ENCODE results near the gene RABGAP1L.

DNA sequence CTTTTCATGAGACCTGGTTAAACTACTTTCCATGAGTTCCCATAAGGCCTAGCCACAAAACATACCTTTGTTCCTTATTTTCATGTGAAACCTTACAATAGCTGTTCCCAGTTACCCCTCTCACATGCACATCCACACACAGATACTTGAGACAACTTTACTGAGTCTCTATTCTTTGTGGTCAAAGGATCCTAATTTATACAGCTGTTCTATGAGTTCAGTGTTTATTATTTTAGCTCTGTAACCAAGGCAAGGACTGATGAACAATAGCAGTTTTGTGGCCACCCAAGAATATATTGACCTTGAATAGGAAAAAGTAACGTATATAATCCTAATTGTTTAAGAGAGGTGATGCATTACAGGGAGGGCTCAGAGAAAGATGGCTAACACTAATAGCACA, 679.9 kb downstream of the RABGAP1L start:
- TF ChIP-seq POLR2AphosphoS5 (IDR thresholded peaks at IDR 0.05; ENCODE audit: insufficient read depth, low read depth, low read length) = no peak
- no peak for TF ChIP-seq POLR2A (IDR thresholded peaks at IDR 0.05; ENCODE audit: low read depth, low read length)
- TF ChIP-seq, protein P1, sequence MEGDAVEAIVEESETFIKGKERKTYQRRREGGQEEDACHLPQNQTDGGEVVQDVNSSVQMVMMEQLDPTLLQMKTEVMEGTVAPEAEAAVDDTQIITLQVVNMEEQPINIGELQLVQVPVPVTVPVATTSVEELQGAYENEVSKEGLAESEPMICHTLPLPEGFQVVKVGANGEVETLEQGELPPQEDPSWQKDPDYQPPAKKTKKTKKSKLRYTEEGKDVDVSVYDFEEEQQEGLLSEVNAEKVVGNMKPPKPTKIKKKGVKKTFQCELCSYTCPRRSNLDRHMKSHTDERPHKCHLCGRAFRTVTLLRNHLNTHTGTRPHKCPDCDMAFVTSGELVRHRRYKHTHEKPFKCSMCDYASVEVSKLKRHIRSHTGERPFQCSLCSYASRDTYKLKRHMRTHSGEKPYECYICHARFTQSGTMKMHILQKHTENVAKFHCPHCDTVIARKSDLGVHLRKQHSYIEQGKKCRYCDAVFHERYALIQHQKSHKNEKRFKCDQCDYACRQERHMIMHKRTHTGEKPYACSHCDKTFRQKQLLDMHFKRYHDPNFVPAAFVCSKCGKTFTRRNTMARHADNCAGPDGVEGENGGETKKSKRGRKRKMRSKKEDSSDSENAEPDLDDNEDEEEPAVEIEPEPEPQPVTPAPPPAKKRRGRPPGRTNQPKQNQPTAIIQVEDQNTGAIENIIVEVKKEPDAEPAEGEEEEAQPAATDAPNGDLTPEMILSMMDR (IDR thresholded peaks at IDR 0.05; ENCODE audit: extremely low read depth in 1 of 2, insufficient read depth in 1 of 2, low read depth in 1 of 2, low read length in 2 of 2) = no peak
- no peak for TF ChIP-seq JUN (IDR thresholded peaks at IDR 0.05; ENCODE audit: borderline replicate concordance, insufficient read depth, insufficient read length, low read depth)
- TF ChIP-seq MYC (IDR thresholded peaks at IDR 0.05; ENCODE audit: low read depth, low read length) = no peak
- TF ChIP-seq, protein P2, sequence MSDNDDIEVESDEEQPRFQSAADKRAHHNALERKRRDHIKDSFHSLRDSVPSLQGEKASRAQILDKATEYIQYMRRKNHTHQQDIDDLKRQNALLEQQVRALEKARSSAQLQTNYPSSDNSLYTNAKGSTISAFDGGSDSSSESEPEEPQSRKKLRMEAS (IDR thresholded peaks at IDR 0.05; ENCODE audit: insufficient read depth, insufficient read length) = no peak
- no peak for TF ChIP-seq FOS (IDR thresholded peaks at IDR 0.05; ENCODE audit: borderline replicate concordance, insufficient read depth, low read length)
- no peak for TF ChIP-seq EZH2 (IDR thresholded peaks at IDR 0.05; ENCODE audit: borderline replicate concordance, low read depth, low read length, severe bottlenecking)

All from endothelial cell of umbilical vein (primary cell).